Tibial nerve (tissue), 4 donors: ENCODE data around the gene PATL1.

Experiments used
- EP300 ChIP-seq, 2 donors: sonication (generic); formaldehyde crosslinking; IDR thresholded peaks; one replicate each; pipeline ENCODE4 v1.6.1; 2017; ENCODE audit warnings: antibody characterized with exemption in 2 of 2, mild to moderate bottlenecking in 1 of 2
- TF ChIP-seq, protein P1 (sequence below), 5 experiments: fragments of 200-600 bp in 3 of 5; fragments of 450-650 bp in 2 of 5; sonication (generic) in 3 of 5; IDR thresholded peaks; one replicate each; pipeline ENCODE4 v1.5.1; 2016 to 2019; ENCODE audit warnings: antibody characterized with exemption in 5 of 5, mild to moderate bottlenecking in 3 of 5, moderate library complexity in 2 of 5

DNA sequence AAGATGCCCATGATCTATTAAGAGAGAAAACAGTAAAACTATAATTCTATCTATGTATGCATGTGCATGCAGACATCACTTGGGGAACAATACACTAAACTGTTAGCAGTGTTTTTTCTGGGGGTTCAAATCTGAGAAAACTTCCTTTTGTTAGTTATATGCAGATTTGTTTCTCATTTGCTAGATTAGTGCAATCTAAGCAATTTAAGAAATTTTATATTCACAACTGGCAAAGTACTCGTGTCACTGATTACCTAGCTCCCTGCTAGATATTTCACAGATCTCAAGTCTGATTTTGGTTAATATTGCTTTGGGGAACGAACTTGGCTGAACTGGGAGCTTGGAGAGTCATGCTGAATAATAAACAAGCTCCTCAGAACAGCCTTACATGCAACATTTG lies 38.3 kb downstream of the PATL1 start:
- TF ChIP-seq, protein P1, sequence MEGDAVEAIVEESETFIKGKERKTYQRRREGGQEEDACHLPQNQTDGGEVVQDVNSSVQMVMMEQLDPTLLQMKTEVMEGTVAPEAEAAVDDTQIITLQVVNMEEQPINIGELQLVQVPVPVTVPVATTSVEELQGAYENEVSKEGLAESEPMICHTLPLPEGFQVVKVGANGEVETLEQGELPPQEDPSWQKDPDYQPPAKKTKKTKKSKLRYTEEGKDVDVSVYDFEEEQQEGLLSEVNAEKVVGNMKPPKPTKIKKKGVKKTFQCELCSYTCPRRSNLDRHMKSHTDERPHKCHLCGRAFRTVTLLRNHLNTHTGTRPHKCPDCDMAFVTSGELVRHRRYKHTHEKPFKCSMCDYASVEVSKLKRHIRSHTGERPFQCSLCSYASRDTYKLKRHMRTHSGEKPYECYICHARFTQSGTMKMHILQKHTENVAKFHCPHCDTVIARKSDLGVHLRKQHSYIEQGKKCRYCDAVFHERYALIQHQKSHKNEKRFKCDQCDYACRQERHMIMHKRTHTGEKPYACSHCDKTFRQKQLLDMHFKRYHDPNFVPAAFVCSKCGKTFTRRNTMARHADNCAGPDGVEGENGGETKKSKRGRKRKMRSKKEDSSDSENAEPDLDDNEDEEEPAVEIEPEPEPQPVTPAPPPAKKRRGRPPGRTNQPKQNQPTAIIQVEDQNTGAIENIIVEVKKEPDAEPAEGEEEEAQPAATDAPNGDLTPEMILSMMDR (IDR thresholded peaks at IDR 0.05) = no peak
- no peak for TF ChIP-seq EP300 (IDR thresholded peaks at IDR 0.05)
